ENCODE data around the gene PGGHG. TPM values are rescaled to one million over a fixed set of nuclear protein-coding genes. Genes with fewer than 3 reads are reported as not detected.

Gene PGGHG
- total and polyA plus RNA-seq, 10 of the 15 experiments (the other 5 are each of a cell fraction or from before 2014, with no cell fraction given), result 0.10 to 8.3 (median 1.8) TPM

DNA sequence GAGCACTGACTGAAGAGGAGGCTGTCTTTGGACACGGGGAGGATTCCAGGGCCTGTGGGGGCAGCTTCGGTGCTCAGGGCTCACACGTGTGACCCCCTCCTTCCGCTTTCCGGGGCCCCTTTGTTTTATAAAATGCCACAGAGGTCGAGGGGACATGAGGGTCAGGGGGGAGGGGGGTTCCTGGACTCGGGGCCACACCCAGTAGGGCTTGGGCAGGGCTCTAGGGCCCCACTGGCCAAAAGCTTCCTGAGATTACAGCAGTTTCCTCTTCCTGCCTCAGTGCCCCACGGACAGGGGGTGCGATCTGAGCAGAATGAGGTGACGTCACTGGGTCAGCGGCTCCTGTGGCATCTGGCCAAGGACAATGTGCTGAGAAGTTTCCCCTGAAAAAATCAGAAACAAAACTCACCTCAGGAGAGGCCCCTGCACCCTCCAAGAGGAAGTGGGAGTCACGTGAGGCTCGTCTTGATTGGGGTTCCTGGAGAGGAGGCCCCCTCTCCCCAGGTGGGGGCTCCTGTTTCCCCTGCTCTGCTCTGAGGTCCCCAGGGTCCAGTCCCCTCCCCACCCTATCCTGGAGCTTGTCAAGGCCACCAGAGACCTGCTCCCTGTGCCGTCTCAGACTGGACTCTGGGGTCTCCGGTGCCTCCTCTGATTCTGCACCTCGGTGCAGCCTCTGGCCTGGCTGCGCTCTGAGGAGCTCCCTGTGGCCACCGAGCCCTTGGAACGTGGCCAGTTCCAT lies 38.1 kb downstream of the PGGHG start (continued):
- TF ChIP-seq, protein P1, sequence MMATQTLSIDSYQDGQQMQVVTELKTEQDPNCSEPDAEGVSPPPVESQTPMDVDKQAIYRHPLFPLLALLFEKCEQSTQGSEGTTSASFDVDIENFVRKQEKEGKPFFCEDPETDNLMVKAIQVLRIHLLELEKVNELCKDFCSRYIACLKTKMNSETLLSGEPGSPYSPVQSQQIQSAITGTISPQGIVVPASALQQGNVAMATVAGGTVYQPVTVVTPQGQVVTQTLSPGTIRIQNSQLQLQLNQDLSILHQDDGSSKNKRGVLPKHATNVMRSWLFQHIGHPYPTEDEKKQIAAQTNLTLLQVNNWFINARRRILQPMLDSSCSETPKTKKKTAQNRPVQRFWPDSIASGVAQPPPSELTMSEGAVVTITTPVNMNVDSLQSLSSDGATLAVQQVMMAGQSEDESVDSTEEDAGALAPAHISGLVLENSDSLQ (IDR thresholded peaks at IDR 0.05), result no peak
- peak; percentile 70 for TF ChIP-seq POLR2A (IDR thresholded peaks at IDR 0.05; ENCODE audit: low read depth, low read length)
- TF ChIP-seq BRCA1 (IDR thresholded peaks at IDR 0.05; ENCODE audit: low read depth, low read length), result no peak
- TF ChIP-seq TAF1 (IDR thresholded peaks at IDR 0.05; ENCODE audit: borderline replicate concordance, low read depth, low read length), result no peak
- no peak; the same call in 1 of the 2 replicates for TF ChIP-seq MXI1 (IDR thresholded peaks at IDR 0.05; ENCODE audit: low read depth, low read length)
- TF ChIP-seq MYB (IDR thresholded peaks at IDR 0.05; ENCODE audit: borderline replicate concordance, low read depth, low read length), result no peak
- no peak for TF ChIP-seq CBX3 (IDR thresholded peaks at IDR 0.05; ENCODE audit: borderline replicate concordance, low read depth)
- TF ChIP-seq YBX1 (IDR thresholded peaks at IDR 0.05), result no peak
- TF ChIP-seq TARDBP (IDR thresholded peaks at IDR 0.05; ENCODE audit: borderline replicate concordance), result no peak; the same call in 1 of the 2 replicates
- TF ChIP-seq, protein P2, sequence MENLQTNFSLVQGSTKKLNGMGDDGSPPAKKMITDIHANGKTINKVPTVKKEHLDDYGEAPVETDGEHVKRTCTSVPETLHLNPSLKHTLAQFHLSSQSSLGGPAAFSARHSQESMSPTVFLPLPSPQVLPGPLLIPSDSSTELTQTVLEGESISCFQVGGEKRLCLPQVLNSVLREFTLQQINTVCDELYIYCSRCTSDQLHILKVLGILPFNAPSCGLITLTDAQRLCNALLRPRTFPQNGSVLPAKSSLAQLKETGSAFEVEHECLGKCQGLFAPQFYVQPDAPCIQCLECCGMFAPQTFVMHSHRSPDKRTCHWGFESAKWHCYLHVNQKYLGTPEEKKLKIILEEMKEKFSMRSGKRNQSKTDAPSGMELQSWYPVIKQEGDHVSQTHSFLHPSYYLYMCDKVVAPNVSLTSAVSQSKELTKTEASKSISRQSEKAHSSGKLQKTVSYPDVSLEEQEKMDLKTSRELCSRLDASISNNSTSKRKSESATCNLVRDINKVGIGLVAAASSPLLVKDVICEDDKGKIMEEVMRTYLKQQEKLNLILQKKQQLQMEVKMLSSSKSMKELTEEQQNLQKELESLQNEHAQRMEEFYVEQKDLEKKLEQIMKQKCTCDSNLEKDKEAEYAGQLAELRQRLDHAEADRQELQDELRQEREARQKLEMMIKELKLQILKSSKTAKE (IDR thresholded peaks at IDR 0.05; ENCODE audit: low read depth, poor library complexity, severe bottlenecking), result peak; percentile 79
- peak; percentile 87 for TF ChIP-seq RELA (IDR thresholded peaks at IDR 0.05; ENCODE audit: borderline replicate concordance, partially characterized antibody)
- TF ChIP-seq, protein P3, sequence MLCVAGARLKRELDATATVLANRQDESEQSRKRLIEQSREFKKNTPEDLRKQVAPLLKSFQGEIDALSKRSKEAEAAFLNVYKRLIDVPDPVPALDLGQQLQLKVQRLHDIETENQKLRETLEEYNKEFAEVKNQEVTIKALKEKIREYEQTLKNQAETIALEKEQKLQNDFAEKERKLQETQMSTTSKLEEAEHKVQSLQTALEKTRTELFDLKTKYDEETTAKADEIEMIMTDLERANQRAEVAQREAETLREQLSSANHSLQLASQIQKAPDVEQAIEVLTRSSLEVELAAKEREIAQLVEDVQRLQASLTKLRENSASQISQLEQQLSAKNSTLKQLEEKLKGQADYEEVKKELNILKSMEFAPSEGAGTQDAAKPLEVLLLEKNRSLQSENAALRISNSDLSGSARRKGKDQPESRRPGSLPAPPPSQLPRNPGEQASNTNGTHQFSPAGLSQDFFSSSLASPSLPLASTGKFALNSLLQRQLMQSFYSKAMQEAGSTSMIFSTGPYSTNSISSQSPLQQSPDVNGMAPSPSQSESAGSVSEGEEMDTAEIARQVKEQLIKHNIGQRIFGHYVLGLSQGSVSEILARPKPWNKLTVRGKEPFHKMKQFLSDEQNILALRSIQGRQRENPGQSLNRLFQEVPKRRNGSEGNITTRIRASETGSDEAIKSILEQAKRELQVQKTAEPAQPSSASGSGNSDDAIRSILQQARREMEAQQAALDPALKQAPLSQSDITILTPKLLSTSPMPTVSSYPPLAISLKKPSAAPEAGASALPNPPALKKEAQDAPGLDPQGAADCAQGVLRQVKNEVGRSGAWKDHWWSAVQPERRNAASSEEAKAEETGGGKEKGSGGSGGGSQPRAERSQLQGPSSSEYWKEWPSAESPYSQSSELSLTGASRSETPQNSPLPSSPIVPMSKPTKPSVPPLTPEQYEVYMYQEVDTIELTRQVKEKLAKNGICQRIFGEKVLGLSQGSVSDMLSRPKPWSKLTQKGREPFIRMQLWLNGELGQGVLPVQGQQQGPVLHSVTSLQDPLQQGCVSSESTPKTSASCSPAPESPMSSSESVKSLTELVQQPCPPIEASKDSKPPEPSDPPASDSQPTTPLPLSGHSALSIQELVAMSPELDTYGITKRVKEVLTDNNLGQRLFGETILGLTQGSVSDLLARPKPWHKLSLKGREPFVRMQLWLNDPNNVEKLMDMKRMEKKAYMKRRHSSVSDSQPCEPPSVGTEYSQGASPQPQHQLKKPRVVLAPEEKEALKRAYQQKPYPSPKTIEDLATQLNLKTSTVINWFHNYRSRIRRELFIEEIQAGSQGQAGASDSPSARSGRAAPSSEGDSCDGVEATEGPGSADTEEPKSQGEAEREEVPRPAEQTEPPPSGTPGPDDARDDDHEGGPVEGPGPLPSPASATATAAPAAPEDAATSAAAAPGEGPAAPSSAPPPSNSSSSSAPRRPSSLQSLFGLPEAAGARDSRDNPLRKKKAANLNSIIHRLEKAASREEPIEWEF (IDR thresholded peaks at IDR 0.05; ENCODE audit: insufficient replicate concordance, low read depth, low read length), result peak; percentile 38
- TF ChIP-seq, protein P4, sequence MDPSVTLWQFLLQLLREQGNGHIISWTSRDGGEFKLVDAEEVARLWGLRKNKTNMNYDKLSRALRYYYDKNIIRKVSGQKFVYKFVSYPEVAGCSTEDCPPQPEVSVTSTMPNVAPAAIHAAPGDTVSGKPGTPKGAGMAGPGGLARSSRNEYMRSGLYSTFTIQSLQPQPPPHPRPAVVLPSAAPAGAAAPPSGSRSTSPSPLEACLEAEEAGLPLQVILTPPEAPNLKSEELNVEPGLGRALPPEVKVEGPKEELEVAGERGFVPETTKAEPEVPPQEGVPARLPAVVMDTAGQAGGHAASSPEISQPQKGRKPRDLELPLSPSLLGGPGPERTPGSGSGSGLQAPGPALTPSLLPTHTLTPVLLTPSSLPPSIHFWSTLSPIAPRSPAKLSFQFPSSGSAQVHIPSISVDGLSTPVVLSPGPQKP (IDR thresholded peaks at IDR 0.05; ENCODE audit: low read depth, low read length), result 0 out of 2 replicates have a peak, but pooled peaks have one; percentile 51
- no peak for TF ChIP-seq SIX5 (IDR thresholded peaks at IDR 0.05; ENCODE audit: low read depth, low read length, severe bottlenecking)
- TF ChIP-seq NFYA (IDR thresholded peaks at IDR 0.05; ENCODE audit: borderline replicate concordance, low read depth, low read length), result no peak
- TF ChIP-seq ZNF274 (IDR thresholded peaks at IDR 0.05; ENCODE audit: insufficient read depth, insufficient read length), result no peak
- TF ChIP-seq MEF2B (IDR thresholded peaks at IDR 0.05; ENCODE audit: partially characterized antibody, poor library complexity, severe bottlenecking), result peak; percentile 79
- TF ChIP-seq TCF7 (IDR thresholded peaks at IDR 0.05; ENCODE audit: borderline replicate concordance), result no peak
- no peak for TF ChIP-seq NR2C2 (IDR thresholded peaks at IDR 0.05; ENCODE audit: borderline replicate concordance, control insufficient read depth, insufficient read length, low read depth)
- peak; percentile 87 for TF ChIP-seq MTA2 (IDR thresholded peaks at IDR 0.05; ENCODE audit: low read depth)

Data from GM12878 (cell line).